Activated B cell treated with CpG ODN at 0.5 μM for 24 hours (primary cell): ENCODE results near the gene TTR. TPM values are rescaled to one million over a fixed set of nuclear protein-coding genes. Genes with fewer than 3 reads are reported as not detected.

Experiments
- ATAC-seq: fragments of 200-7000 bp; cut with Tn5 transposase; one replicate; pipeline ENCODE4 v1.10.0; 2021; ENCODE audit warnings: low read depth, mild to moderate bottlenecking, moderate library complexity
- CTCF ChIA-PET: fragments of 350-600 bp; sonication (Branson Sonifier 250); formaldehyde crosslinking; loops from one replicate; lab custom pipeline; 2021; ENCODE audit warnings: antibody characterized with exemption; lab: Charles Lee
- POLR2A ChIA-PET: fragments of 350-600 bp; sonication (Branson Sonifier 250); formaldehyde crosslinking; loops from one replicate; lab custom pipeline; 2021; ENCODE audit warnings: antibody characterized with exemption; lab: Charles Lee
- DNase-seq: peaks from one replicate; pipeline ENCODE4 v3.0.0; 2022
- H3K27ac Mint-ChIP-seq: one replicate; pipeline ENCODE4 v1.8.0; 2020; ENCODE audit warnings: mixed read lengths
- H3K27me3 Mint-ChIP-seq: one replicate; pipeline ENCODE4 v1.8.0; 2021; ENCODE audit warnings: mixed read lengths
- H3K36me3 Mint-ChIP-seq: one replicate; pipeline ENCODE4 v1.8.0; 2021; ENCODE audit warnings: low read depth, mixed read lengths
- H3K4me1 Mint-ChIP-seq: one replicate; pipeline ENCODE4 v1.8.0; 2021; ENCODE audit warnings: mixed read lengths
- H3K4me3 Mint-ChIP-seq: one replicate; pipeline ENCODE4 v1.8.0; 2020; ENCODE audit warnings: mild to moderate bottlenecking, mixed read lengths
- H3K9me3 Mint-ChIP-seq: one replicate; pipeline ENCODE4 v1.8.0; 2020; ENCODE audit warnings: mixed read lengths
- CTCF ChIP-seq: fragments of 200-600 bp; IDR thresholded peaks from one replicate; pipeline ENCODE4 v1.8.0; 2022; ENCODE audit warnings: antibody characterized with exemption, mild to moderate bottlenecking
- intact Hi-C: fragments of 100-400 bp; cut with micrococcal nuclease; formaldehyde crosslinking; loops from one replicate; pipeline ENCODE4 v1.15.1; 2024
- total RNA-seq: library from RNA; stranded (reverse); gene quantifications from 2 replicates; pipeline ENCODE4 v1.2.3, GENCODE V29; 2022

Gene TTR
- total RNA-seq, 1 donor from 2014 or later = not detected

DNA sequence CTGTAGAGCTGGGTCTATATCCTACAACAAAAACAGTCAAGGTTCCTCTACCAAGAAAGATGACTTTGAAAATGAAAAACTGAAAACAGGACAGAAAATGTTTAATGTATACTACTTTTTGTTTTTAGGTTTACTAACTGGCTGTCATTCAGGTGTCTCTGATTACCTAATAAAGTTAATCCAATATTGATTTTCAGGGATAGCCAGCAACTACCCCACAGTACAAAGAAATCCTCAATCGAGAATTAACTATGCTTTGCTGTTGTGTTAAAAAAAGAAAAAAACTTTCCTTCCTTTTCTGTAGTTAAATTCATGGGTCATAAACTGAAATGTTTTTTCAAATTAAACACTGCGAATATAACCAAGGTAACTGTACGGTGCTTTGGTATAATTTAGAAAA is 45.8 kb downstream of the TTR start:
- CTCF ChIA-PET = no interaction called here
- no peak for DNase-seq
- Mint-ChIP-seq H3K27me3 (no peaks in the 10 kb centered on the region), H3K27ac (no peak overlapping the region), H3K4me1 (peaks cover 14% of the 10 kb centered on the region), H3K9me3 (peaks cover 4% of the 10 kb centered on the region), H3K4me3 (no peak overlapping the region), H3K36me3 (no peaks in the 10 kb centered on the region)
- ATAC-seq = no peak
- TF ChIP-seq CTCF = no peak
- POLR2A ChIA-PET = no interaction called here
- intact Hi-C loops = no loop called here

GRCh38 chr18:31643003-31643402 is 51.3 kb downstream of the TTR start:
- Mint-ChIP-seq H3K9me3 (no peaks in the 10 kb centered on the region), H3K4me3 (no peak overlapping the region), H3K4me1 (peaks cover 13% of the 10 kb centered on the region), H3K27ac (no peak overlapping the region), H3K27me3 (no peaks in the 10 kb centered on the region), H3K36me3 (no peaks in the 10 kb centered on the region)
- ATAC-seq (no peak), DNase-seq (no peak)
- POLR2A ChIA-PET = no interaction called here
- CTCF ChIA-PET = no interaction called here
- no peak for TF ChIP-seq CTCF
- intact Hi-C loops = no loop called here

- no peaks in the 10 kb centered on the region for H3K36me3 Mint-ChIP-seq
- ChIA-PET POLR2A (no interaction called here), CTCF (interaction anchor here (1.3 kb wide), 1 partner anchor 34 kb away, joined by 3 read pairs; no protein-coding TSS in a partner anchor)
- H3K4me1 Mint-ChIP-seq = peaks cover 19% of the 10 kb centered on the region
- H3K27me3 Mint-ChIP-seq = no peaks in the 10 kb centered on the region
- H3K27ac Mint-ChIP-seq = no peak overlapping the region
- DNase-seq (no peak), ATAC-seq (no peak)
- no peaks in the 10 kb centered on the region for H3K9me3 Mint-ChIP-seq
- TF ChIP-seq CTCF = no peak
- intact Hi-C loops = no loop called here
- no peak overlapping the region for H3K4me3 Mint-ChIP-seq
These were observed 53.7 kb downstream of the TTR start for GRCh38 chr18:31645411-31645810.

DNA sequence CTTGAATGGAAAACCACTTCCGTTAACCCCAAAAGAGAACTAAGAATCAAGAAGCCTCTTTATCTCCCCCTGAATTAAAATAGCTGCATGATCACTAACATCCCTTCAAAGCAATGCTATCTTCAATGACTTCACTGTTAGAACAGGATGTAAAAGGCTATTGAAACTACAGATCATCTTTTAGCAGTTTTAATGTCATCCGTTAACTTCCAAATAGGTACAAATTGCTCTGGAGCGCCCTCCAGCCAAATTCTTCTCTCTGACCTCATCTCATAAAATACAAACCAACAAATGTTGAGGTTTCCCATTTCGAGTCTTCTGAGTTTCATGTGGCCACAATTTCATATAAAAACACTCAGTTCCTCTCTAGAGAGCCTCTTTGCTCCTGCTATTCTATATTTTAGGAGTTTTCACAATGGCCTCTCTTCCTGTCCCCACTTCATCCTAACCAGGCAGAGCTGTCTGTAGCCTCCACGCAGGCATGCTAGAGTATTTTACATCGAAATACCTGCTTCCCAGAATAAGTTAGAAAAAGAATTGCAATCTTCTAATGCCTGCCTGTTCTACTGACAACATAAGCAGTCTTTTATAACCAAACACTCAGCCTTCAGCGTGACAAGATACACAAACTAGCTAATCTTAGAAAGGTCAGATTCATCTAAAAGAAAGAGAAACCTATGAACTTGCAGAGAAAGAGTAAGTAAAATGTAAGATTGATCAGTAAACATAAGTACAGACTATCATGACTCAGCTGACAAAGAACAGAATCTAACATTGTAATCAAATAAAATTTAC is 54.9 kb downstream of the TTR start:
- TF ChIP-seq CTCF = no peak
- DNase-seq = no peak
- Mint-ChIP-seq H3K9me3 (no peaks in the 10 kb centered on the region), H3K4me1 (peaks cover 19% of the 10 kb centered on the region), H3K27me3 (no peaks in the 10 kb centered on the region), H3K4me3 (no peak overlapping the region), H3K36me3 (no peaks in the 10 kb centered on the region), H3K27ac (no peak overlapping the region)
- ChIA-PET CTCF (interaction anchor here (1.3 kb wide), 1 partner anchor 36 kb away, joined by 3 read pairs; no protein-coding TSS in a partner anchor), POLR2A (no interaction called here)
- intact Hi-C loops = no loop called here
- ATAC-seq = no peak

DNA sequence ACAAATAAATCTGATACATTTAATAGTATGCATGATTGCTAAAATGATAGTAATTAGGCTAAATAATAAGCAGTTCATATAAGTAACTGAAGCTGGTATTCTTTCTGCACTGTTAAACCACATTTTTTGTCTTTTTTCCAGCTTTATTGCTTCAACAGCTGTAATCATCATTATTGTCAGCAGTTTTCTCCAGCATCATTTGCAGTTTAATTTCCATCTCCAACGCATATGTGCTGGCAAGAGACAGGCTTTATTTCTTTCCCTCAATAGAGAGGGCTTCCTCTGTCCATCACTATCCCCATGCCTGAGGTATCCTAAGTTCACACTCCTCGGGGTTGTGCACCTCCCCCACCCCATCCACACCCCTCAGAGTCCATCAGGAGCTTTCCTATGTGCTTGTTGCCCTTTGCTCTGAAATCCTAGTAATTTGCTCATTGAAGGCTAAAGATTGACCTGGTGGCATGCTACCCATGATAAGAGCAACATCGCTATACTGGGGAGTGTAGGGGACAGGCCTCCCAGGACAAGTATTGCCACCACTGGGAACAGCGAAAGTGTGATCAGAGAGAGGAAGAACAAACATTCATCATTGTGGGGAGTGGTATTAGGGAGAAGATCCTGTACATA is 55.6 kb downstream of the TTR start:
- no peak for ATAC-seq
- Mint-ChIP-seq H3K36me3 (no peaks in the 10 kb centered on the region), H3K9me3 (no peaks in the 10 kb centered on the region), H3K4me3 (no peak overlapping the region), H3K4me1 (peaks cover 23% of the 10 kb centered on the region), H3K27ac (no peak overlapping the region), H3K27me3 (peaks cover 4% of the 10 kb centered on the region)
- intact Hi-C loops = no loop called here
- no peak for DNase-seq
- POLR2A ChIA-PET = no interaction called here
- CTCF ChIA-PET = no interaction called here
- no peak for TF ChIP-seq CTCF

Other genes starting within 250 kb of the TTR start
- gene DSG4, start 215.1 kb upstream of the TTR start, total RNA-seq = not detected in 2 replicates
- not detected in 2 replicates for gene DSG3, start 144.1 kb upstream of the TTR start, total RNA-seq
- gene DSG2, start 93.7 kb upstream of the TTR start, total RNA-seq = not detected in 2 replicates
- gene B4GALT6, start 92.7 kb downstream of the TTR start, total RNA-seq = 3.1 and 3.8 TPM in 2 replicates
- gene SLC25A52, start 169.0 kb downstream of the TTR start, total RNA-seq = not detected in 2 replicates